Nephron progenitor cell (in vitro differentiated cells): ENCODE results near the gene CHD2.
A peak's percentile ranks its signal among the peaks of the same experiment; 100 is the strongest.

Experiments
- DNase-seq: peaks from one replicate; pipeline ENCODE4 v3.0.0; 2021
- H3K27ac Mint-ChIP-seq: 2 replicates; pipeline ENCODE4 v1.8.0; 2021; ENCODE audit warnings: mild to moderate bottlenecking, moderate library complexity, mixed read lengths
- H3K27me3 Mint-ChIP-seq: 2 replicates; pipeline ENCODE4 v1.8.0; 2021; ENCODE audit warnings: mild to moderate bottlenecking, low read depth, mixed read lengths; ENCODE audit not compliant: poor library complexity
- H3K36me3 Mint-ChIP-seq: 2 replicates; pipeline ENCODE4 v1.8.0; 2021; ENCODE audit warnings: low read depth, mixed read lengths
- H3K4me1 Mint-ChIP-seq: 2 replicates; pipeline ENCODE4 v1.8.0; 2021; ENCODE audit warnings: mixed read lengths
- H3K4me3 Mint-ChIP-seq: 2 replicates; pipeline ENCODE4 v1.8.0; 2021; ENCODE audit warnings: mild to moderate bottlenecking, moderate library complexity, mixed read lengths
- H3K9me3 Mint-ChIP-seq: 2 replicates; pipeline ENCODE4 v1.8.0; 2021; ENCODE audit warnings: mild to moderate bottlenecking, moderate library complexity, mixed read lengths
- CTCF ChIP-seq: fragments of 200-600 bp; sonication (generic); IDR thresholded peaks from 2 replicates; pipeline ENCODE4 v1.5.0; 2021; ENCODE audit warnings: antibody characterized with exemption

CHD2 gene

GRCh38 chr15:92880796-92881195 is 19.3 kb upstream of the CHD2 start:
- no peaks in the 10 kb centered on the region for H3K27me3 Mint-ChIP-seq
- no peaks in the 10 kb centered on the region for H3K9me3 Mint-ChIP-seq
- peak overlapping the region; percentile 85 for H3K4me3 Mint-ChIP-seq
- H3K27ac Mint-ChIP-seq: peak overlapping the region; percentile 100
- TF ChIP-seq CTCF: no peak
- H3K4me1 Mint-ChIP-seq: peaks cover 67% of the 10 kb centered on the region
- no peak for DNase-seq
- H3K36me3 Mint-ChIP-seq: peaks cover 24% of the 10 kb centered on the region

- Mint-ChIP-seq H3K27me3 (no peaks in the 10 kb centered on the region), H3K36me3 (peaks cover 29% of the 10 kb centered on the region), H3K27ac (peak overlapping the region; percentile 100), H3K4me1 (peaks cover 67% of the 10 kb centered on the region), H3K9me3 (no peaks in the 10 kb centered on the region), H3K4me3 (peak overlapping the region; percentile 85)
- no peak for TF ChIP-seq CTCF
- no peak for DNase-seq
Observed at GRCh38 chr15:92881211-92881754, 18.8 kb upstream of the CHD2 start.

GRCh38 chr15:92881802-92882696 is 18.1 kb upstream of the CHD2 start:
- Mint-ChIP-seq H3K9me3 (no peaks in the 10 kb centered on the region), H3K27ac (peak overlapping the region; percentile 100), H3K27me3 (no peaks in the 10 kb centered on the region), H3K4me3 (peak overlapping the region; percentile 85), H3K4me1 (peaks cover 67% of the 10 kb centered on the region), H3K36me3 (peaks cover 37% of the 10 kb centered on the region)
- peak; percentile 98 for DNase-seq
- TF ChIP-seq CTCF: no peak

GRCh38 chr15:92882697-92883162 is 17.4 kb upstream of the CHD2 start:
- Mint-ChIP-seq H3K27ac (no peak overlapping the region), H3K36me3 (peaks cover 43% of the 10 kb centered on the region), H3K9me3 (no peaks in the 10 kb centered on the region), H3K4me1 (peaks cover 66% of the 10 kb centered on the region), H3K27me3 (no peaks in the 10 kb centered on the region), H3K4me3 (peak overlapping the region; percentile 99)
- DNase-seq: no peak
- TF ChIP-seq CTCF: no peak

- Mint-ChIP-seq H3K4me1 (peaks cover 66% of the 10 kb centered on the region), H3K9me3 (no peaks in the 10 kb centered on the region), H3K27ac (peak overlapping the region; percentile 98), H3K27me3 (no peaks in the 10 kb centered on the region), H3K4me3 (peak overlapping the region; percentile 99), H3K36me3 (peaks cover 49% of the 10 kb centered on the region)
- peak; percentile 46 for DNase-seq
- TF ChIP-seq CTCF: no peak
Observed at GRCh38 chr15:92883163-92883875, 16.8 kb upstream of the CHD2 start.
